ENCODE results near the gene NRSN2.
"Not testable (repeated sequence)": the region's sequence is repeated elsewhere in the genome, so short reads cannot be mapped to it uniquely, and the experiment has no call there.

Gene NRSN2

GRCh38 chr20:354298-354977, 7.5 kb downstream of the NRSN2 start:
- peak; percentile 91 for DNase-seq (ENCODE audit: low spot score)

- not testable (repeated sequence) for DNase-seq (ENCODE audit: low spot score)
These were observed 9.2 kb downstream of the NRSN2 start for GRCh38 chr20:356154-356553.

GRCh38 chr20:356745-357144, 9.8 kb downstream of the NRSN2 start:
- no peak for DNase-seq (ENCODE audit: low spot score)

DNA sequence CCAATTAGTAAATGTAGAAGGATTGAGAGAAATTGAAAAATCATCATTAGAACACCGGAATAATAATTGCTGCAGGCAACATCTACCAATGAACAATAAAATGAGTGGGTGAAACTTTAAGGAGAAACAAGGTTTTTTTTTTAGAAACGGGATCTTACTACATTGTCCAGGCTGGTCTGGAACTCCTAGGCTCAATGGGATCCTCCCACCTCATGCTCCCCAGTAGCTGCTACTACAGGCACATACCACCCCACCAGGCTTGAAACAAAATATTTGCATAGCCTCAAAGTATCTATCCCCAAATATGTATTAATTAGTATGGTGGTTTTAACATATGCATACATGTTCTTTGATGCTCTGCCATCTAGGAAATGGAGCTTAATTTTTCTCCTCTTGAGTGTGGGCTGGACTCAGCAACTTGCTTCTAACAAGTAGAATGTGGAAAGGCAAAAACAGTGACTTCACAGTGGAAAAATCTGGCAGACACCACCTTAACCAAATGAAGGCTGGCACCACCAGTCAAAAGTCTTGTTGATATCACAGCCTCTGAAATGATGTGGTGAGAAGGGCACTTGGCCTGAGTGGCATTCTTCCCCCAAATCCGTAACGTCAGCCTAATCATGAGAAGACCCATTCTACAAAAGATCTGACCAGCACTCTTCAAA, 12.1 kb downstream of the NRSN2 start:
- DNase-seq (ENCODE audit: low spot score) = no peak

DNA sequence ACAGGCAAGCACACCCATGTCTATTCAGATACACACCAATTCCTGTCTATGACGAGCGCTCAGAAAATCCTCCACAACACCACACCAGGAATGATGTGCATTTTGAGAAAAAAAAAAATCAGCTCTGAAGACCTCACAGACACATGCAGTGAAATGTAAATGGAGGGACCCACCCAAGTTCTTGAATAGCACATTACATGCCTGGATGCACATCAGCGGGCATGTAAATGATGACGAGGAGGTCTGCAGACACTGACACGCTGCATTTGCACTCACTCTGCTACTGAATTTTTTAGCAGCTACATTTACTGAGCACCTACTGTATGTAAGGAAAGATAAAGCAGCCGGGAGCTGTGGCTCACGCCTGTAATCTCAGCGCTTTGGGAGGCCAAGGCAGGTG, 14.7 kb downstream of the NRSN2 start:
- DNase-seq (ENCODE audit: low spot score) = no peak

DNA sequence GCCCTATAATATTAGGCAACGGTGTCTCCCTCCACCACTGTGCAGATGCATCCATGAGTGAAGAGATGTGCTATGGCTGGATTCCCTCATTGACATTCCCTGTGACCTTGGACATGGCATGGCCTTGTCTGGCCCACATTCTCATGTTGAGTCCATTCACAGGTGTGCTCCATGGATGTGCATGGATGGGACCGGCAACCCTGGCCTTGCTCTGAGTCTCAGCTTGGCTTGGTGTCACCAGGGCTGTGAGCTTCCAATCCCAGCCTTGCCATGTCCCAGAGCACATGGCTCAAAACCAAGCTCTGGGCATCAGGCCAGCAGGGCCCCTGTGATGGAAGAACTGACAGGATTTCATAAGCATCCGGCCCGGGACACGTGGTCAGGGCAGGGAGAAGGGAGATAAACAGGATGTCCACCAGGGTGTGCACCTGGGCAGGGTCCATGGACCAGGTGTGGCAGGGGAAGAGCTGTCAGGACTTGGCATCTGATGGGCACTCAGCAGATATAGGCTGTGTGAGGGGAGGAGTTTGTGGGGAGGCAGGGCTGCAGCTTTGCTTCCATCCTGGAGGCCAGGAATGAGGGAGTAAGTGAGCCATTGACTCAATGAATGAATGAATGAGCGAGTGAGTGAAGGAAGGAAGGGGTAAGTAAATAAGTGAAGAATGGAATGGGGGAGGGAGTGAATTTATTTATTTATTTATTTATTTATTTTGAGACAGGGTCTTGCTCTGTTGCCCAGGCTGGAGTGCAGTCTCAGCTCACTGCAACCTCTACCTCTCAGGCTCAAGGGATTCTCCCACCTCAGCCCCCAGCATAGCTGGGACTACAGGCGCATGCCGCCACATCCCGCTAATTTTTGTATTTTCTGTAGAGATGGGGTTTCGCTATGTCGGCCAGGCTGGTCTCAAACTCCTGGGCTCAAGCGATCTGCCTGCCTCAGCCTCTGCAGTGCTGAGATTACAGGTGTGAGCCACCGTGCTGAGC, 15.7 kb downstream of the NRSN2 start:
- DNase-seq (ENCODE audit: low spot score) = peak; percentile 44

GRCh38 chr20:363319-364078, 16.6 kb downstream of the NRSN2 start:
- DNase-seq (ENCODE audit: low spot score) = no peak

DNA sequence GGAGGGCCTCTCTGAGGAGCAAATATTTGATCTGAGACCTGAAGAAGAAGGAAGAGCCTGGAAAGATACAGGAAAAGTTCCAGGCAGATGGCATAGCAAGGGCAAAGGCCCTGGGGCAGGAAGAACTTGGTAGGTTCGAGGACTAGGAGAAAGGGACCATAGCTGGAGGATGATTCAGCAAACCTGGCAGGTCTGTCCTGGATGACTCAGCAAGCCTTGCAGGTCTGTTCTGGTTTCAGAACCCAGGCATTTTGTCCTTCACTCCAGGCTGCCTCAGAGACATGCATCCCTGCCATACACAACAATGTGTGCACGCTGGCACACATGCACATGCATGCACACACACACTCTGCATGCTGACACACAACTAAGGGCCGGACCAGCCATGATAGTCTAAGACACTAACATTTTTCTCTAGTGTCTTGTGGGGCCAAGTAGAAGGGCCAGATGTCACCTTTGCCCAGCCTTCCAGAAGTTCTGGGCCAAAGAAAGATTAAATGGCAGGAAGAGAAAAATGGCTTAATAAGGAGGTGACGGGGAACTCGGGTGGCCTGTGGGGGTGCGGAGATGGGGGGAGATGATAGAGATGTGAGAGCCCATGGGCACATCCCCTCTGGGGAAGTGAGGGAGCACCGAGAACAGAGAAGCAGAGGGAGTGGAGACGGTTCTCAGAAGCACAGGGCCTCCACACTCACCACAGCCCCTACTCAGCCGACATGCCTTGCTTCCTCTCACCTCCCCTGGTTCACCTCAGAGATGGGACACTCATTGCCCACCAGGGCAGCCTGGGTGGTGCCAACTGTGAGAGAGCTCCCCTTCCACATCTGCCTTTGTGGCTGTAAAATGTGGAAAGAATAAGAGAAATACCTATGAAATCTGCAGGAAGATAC, 18.2 kb downstream of the NRSN2 start:
- DNase-seq (ENCODE audit: low spot score) = no peak

GRCh38 chr20:366041-366718, 19.3 kb downstream of the NRSN2 start:
- no peak for DNase-seq (ENCODE audit: low spot score)

GRCh38 chr20:366719-367485, 20.0 kb downstream of the NRSN2 start:
- DNase-seq (ENCODE audit: low spot score) = no peak

DNA sequence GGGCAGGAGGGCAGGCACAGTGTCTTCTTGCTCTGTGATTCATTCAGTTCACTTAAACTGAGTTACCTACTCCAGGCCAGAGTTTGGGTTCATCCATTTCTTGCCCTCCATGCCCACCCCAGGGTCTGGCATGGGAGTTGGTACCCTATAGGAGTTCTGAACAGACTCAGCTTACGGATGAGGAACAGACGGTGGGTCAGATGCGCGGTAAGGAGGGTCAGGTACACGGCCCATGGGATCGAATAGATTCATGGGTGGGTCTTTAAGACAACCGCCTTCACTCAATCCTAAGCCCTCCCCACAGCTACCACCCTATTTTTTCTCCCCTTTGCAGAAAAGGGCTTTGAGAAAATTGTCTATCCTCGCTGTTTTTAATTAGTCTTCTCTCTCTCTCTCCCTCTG, 20.6 kb downstream of the NRSN2 start:
- no peak for DNase-seq (ENCODE audit: low spot score)

- DNase-seq (ENCODE audit: low spot score) = no peak
These were observed 22.0 kb downstream of the NRSN2 start for GRCh38 chr20:368915-369314.

- DNase-seq (ENCODE audit: low spot score) = no peak
These were observed 23.3 kb downstream of the NRSN2 start for GRCh38 chr20:370151-370600.

DNA sequence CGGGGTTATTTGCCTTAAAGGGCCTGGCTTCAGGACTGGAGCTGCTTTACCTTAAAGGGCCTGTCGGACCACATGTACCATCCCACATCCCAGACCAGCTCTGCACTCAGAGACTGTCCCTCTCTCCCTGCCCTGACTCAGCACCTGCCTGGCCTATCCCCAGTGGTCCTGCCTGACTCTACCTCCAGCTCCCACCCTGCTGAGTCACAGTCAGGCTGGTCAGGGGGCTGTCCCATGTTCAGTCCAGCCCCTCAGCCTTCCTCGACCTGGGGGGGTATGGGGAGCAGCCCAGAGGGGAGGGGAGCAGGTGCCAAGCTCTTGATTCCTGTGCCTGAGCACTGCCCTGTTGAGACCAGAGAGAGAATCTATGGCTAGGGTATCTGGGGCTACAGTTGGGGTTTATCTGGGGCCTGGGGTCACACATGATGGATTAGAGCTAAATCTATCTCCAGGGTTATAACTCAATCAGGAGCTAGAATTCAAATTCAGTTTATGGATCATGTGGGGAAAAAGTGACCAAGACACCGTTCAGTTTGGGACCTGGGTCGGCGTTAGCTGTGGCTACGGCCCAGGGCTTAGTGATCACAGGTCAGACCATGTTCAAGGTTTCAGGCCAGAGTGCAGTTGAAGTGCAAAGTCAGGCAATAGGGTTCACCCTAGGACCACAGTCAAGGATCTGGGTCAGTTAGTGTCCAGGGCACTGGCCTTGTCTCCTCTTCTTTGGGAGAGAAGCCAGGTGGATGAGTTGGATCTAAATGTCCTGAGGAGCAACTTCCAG, 24.3 kb downstream of the NRSN2 start:
- no peak for DNase-seq (ENCODE audit: low spot score)

DNA sequence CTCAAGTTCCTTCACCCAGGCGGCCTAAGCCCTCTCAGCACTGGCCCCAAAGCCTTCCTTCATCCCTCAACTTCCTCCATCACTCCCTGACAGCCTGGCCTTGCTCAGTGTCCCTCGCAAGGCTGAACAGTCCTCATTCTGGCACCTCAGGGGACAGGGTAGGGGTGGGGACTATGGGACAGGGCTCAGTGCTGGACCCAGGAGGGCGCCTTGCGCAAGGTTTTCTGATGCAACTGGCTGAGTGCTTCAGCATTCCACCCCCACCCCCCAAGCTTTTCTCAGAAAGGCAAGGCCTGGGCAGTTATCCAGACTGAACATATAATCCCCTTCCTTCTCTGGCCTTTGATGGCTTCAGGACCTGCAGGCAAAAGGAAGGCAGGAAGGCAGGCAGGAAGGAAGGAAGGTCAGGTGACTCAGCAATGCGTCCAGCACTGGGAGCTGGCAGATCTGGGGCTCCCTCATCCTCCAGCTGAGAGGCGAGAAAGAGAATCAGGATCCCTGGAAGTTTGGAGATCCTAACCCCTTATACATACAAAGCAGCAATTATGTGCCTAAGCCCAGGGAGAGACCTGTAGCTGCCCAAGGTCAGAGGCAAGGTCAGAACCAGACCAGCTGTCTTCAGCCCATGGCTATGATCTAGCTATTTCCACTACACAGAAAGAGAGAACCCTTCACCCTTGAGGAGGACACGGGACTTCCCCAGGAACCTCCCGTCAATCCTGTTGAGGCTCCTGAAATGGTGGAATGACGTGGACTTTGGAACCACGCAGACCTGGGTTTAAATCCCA, 25.0 kb downstream of the NRSN2 start:
- DNase-seq (ENCODE audit: low spot score) = peak; percentile 75

GRCh38 chr20:372543-373082, 25.7 kb downstream of the NRSN2 start:
- not testable (repeated sequence) for DNase-seq (ENCODE audit: low spot score)

DNA sequence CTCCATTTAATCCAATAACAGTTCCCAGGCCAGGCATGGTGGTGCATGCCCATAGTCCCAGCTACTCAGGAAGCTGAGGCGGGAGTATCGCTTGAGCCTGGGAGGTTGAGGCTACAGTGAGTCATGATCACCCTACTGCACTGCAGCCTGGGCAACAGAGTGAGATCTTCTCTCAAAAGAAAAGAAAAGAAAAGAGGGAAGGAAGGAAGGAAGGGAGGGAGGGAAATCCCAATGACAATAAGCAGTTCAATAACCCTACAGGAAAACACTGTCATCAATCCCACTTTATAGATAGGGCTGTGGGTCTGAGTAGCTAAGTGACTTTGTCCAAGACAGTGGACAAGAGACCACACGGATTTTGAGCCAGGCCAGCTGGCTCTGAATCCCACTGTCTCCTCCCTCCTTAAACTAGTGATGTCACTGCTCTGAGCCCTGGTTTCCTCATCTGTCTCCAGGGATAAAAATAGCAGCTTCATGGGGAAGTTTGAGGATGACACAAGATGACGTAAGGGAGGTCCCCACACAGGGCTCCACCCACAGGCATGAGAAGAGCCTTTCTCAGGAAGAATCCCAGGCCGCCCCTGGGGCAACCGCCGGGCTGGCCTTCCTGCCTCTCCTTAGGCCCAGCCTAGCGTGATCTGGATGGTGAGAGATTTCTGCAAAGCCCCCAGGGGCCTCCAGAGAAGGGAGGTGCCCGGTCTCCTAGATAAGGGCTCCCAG, 26.4 kb downstream of the NRSN2 start:
- DNase-seq (ENCODE audit: low spot score) = peak; percentile 44

Data from GM03348 (cell line).